DMS 273 treated with DMSO at 0.1 percent for 48 hours (cell line): ENCODE results near the gene VPS54.

Experiments used
- DNase-seq: peaks from one replicate; lab custom pipeline; 2025; lab: John Stamatoyannopoulos, UW

VPS54 gene, protein sequence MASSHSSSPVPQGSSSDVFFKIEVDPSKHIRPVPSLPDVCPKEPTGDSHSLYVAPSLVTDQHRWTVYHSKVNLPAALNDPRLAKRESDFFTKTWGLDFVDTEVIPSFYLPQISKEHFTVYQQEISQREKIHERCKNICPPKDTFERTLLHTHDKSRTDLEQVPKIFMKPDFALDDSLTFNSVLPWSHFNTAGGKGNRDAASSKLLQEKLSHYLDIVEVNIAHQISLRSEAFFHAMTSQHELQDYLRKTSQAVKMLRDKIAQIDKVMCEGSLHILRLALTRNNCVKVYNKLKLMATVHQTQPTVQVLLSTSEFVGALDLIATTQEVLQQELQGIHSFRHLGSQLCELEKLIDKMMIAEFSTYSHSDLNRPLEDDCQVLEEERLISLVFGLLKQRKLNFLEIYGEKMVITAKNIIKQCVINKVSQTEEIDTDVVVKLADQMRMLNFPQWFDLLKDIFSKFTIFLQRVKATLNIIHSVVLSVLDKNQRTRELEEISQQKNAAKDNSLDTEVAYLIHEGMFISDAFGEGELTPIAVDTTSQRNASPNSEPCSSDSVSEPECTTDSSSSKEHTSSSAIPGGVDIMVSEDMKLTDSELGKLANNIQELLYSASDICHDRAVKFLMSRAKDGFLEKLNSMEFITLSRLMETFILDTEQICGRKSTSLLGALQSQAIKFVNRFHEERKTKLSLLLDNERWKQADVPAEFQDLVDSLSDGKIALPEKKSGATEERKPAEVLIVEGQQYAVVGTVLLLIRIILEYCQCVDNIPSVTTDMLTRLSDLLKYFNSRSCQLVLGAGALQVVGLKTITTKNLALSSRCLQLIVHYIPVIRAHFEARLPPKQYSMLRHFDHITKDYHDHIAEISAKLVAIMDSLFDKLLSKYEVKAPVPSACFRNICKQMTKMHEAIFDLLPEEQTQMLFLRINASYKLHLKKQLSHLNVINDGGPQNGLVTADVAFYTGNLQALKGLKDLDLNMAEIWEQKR

DNA sequence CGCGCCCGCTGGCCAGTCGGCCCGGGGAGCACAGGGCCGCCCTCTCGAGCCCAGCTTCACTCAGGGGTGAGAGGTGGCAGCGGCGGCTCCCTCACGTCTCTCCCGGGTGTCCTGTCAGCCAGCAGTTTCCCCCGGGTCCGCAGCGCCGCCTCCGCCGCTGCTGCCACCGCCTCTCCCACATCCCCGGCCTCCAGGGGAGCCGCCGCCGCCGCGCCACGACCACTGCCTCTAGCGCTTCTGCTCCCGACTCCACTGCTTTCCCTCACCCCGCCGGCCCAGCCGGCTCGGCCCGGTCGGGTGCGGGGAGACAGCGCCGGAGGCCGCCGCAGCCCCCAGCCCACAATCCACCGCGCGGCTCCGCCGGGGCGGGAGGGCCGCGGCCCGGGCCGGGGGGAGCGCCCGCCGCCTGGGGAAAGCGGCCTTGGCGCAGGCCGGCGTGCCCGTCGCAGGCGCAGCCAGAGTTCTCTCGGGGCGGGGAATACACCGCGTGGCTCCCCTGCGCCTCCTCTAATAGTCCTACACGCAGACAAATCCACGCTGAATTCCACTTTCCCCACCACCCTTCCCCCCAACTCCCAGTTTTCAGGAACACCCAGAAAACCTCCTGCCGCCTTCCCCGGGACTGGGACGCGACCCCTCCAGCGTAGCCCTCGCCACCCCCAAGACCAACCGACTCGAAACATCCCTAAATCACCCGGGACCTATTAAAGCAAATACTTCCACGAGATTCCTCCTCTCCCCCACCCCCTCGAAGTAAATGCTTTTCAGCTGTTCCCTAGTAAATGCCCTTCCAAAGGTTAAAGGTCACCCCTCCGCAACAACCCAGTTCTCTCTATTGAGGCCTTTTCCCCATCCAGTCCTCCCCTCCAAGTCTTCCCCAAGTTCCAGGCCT, at the start of gene VPS54:
Gene VPS54 (minus strand): TSS at position 346 of the 892 bp plus-strand sequence. CDS start 35,429 bp downstream, outside the sequence.
- peak; percentile 62 for DNase-seq

DNA sequence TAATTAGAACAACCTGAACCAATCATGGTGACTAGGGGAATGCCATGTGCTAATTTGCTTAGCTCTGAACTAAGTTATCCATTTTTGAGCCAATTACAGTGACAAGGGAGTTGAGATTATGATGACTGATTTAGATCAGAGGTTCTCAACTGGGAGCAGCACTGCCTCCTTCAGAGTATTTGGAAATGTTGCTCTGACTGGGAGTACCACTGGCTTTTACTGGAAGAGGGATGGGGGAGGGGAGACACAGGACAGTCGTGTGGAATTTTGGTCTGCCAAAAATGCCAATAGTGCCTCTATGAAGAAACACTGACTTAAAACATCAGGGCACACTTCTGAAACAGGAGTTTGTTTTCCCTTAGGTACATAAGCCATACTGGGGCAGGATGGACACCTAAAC, 48.1 kb upstream of the VPS54 start:
- DNase-seq: no peak

DNA sequence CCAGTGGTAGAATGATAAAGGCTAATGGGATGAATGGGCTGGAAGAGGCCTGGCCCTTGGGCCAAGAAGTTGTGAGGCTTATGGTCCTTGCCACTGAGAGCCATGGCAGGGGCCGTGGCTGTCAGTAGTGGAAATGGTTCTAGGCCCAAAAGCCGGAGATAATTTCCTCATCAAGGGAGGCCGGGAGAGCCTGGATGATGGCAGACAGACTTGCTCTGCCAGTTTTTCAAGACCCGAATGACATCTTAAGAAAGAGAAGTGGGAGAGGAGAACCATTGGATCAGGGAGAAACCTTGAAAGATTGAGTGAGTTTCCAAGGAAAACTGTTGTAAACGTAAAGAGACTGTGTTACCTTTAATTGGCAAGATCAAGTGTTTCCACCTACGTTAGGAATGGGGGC, 46.3 kb upstream of the VPS54 start:
- DNase-seq: no peak

DNA sequence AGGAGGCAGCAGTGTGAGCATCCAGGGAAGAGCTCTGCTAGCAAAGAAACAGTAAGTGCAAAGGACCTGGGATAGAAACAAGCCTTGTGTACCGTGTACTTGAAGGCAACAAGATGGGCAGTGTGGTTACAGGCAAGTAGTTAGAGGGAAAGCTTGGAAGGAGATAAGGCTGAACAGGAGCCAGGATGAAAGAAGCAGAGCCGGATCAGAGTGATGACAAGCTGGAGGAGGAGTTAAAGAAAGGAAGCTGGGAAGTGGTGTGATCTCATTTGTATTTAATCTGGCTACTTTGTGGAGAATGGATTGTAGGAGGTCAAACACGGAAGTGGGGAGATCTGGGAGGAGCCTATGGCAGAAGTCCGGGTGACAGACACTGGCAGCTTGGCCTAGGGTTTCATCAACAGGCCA, 44.7 kb upstream of the VPS54 start:
- DNase-seq: no peak

DNA sequence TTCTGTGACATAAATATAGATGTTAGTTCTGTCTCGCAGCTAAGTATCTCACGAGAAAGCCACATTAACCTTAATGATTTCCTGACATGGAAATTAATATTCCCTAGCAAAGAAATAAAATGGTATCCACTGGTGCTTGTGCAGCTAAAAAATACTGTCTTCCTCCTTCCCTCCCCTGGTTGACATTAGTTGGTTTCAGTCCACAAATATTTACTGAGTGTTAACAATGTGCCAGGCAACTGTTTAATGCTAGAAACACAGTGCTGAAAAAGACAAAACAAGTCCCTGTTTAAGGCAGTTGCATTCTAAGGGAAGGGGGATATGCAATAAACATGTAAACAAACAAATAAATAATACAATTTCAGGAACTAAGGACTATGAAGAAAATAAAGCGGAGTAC, 44.2 kb upstream of the VPS54 start:
- no peak for DNase-seq

DNA sequence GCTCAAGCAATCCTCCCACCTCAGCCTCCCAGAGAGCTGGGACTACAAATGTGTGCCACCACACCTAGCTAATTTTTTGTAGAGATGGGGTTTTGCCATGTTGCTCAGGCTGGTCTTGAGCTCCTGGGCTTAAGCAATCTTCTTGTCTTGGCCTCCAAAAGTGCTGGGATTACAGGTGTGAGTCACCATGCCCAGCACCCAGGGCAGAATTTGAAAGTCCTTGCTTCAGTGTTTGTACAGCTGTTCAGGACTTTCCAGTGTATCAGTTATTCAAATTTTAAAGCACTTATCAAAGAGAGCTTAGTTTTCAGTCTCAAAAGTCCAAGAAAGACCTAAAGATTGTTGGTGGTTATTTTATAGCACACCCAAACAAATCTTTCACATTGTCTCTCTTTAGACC, 43.6 kb upstream of the VPS54 start:
- no peak for DNase-seq

DNA sequence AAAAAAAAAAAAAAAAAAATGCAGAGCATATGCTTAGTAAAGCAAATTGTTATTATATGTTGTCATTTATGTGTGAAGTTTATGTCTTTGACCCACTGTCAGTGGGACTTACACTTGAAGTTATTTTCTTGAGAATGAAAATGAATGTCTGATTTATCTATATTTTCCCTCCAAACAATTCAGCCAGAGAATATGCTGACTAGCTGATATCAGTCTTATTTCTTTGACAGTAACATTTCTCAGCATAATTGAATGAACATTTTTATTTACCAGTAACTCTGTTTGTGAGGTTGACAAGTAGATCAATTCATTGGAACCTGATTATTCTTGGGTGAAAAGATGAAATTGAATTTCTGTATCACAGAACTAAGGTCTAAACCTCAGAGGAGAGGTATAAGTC, 40.0 kb upstream of the VPS54 start:
- no peak for DNase-seq

DNA sequence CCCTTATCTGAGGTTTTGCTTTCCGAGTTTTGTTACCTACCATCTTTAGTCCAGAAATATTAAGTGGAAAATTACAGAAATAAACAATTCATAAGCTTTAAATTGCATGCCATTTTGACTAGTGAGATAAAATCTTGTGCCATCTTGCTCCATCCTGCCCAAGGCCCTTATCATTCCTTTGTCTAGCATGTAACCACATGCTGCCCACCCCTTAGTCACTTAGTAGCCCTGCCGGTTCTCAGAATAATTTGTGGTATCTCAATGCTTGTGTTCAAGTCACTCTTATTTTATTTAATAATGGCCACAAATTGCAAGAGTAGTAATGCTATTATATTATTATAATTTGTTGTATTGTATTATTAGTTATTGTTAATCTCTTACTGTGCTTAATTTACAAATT, 36.8 kb upstream of the VPS54 start:
- no peak for DNase-seq

DNA sequence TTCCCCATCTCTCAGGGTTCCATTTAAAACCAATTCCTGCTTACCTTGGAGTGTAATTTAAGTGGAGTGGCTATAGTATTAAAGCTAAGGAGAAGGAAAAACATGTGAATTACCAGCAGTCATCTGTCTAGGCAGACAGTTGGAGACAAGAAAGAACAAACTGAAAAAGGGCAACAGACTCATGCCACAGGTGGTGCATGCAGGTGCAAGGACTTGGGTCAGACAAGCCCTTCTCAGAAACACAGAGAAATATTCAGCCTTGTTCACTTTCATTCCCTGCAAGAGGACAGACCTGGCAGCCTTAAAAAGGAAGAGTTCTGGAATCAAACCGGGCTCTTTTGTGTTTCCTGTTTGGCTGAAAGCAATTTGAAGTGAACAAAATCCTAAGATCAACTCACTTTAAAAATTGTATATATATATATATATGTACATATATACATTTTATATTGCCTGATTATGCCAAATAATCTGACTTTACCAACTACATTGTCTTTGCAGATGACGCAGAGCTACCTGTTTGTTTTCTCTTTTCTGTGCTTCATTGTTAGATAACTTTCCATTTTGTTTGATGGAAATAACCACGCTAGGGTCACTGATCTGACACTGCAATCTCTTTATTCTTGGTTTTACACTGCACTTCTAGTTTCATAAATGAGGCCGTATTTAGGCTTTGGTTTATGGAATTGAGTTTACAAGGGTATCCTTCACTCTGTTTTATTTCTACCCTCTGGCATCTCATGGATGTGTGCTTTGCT, 35.1 kb upstream of the VPS54 start:
- DNase-seq: no peak

DNA sequence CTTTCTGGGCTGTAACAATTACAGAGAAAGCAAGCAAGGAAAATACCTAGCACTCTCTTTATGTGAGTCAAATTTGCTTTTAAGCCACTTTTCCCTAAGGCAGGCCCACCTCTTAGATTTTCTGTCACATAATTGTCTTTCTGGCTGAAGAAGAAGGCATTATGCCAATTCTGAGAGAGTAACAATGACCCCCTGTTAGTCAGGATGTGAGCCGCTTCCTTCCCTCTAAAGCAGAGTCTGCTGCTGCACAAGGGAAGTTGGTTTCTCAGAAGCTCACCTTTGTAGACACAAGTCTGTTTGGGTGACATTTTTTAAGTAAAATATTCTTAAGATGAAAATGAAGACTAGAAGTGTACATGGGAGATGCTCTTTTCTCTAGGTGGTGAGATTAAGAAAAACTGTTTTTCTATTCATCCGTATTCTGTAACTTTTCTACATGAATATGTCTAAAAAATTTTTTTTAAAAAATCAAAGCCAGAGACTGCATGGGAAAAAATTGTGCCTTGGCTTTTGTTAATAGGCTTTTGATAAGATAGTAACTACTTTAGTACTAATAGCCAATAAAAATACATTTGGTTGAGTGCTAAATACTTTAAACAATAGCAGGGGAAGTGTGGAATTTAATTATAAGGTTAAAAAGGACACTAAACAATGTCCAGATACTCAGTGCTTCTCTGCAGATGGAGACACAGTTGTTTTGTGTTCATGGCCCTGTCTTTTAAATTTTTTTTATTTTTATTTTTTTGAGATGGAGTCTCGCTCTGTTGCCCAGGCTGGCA, 33.4 kb upstream of the VPS54 start:
- no peak for DNase-seq

DNA sequence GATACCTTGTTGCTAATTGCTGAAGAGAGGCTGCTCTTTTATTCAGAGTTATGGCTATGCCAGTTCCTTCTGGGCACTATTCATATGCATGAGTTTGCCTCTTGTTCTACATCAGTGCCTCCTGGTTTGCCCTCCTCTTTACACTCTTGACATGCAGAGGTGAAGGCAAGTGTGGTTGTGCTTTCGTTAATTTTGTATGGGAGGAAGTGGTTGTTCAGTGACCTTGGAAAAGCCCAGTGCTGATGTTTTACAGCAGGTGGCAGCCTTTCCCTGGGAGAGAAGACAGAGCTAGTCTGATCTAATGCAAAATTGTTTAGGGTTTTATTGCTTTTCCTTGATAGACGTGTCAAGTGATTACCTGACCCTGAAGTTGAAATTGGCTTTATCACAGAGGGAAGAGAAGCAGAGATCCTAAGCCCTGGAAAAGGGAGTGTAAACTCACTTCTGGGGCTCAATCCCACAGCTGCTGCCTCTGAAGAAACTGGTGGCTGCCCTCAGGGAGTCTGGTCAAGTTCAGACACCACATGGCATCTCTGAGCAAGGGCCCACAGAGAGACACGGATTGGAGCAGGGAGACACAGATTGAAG, 30.5 kb upstream of the VPS54 start:
- peak; percentile 15 for DNase-seq

DNA sequence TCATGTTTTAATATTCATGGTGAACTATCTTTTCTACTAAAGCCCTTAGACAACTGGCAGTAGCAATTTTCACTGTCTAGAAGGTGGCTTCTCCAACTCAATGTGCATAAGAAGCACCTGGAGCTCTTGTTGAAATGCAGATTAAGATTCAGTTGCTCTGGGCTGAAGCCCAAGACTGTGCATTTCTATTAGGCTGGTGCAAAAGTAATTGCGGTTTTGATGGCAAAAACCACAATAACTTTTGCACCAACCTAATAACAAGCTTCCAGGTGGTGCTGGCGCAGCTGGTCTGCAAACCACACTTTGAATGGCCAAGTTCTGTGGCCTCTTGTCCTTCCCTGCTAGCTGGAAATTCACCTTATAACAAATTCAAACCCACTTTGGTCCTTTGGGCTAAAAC, 26.7 kb upstream of the VPS54 start:
- DNase-seq: no peak

DNA sequence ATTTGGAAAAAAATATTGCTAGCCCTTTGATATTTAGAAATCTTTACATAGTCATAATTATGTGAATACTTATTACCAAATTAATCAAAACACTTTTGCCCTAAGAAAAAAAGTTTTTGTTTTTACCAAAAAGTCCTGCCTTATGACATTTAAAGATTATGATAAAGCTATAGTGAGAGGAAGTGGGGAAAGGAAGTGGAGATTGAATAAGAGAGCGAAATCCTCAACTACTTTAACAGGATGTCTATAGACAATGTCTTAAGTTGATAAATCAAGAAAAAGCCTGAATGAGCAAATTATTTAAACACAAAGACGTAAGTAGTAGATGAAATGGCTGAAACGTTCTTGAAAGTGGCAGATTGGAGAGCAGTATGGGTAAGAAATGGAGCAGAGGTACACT, 20.9 kb upstream of the VPS54 start:
- no peak for DNase-seq

DNA sequence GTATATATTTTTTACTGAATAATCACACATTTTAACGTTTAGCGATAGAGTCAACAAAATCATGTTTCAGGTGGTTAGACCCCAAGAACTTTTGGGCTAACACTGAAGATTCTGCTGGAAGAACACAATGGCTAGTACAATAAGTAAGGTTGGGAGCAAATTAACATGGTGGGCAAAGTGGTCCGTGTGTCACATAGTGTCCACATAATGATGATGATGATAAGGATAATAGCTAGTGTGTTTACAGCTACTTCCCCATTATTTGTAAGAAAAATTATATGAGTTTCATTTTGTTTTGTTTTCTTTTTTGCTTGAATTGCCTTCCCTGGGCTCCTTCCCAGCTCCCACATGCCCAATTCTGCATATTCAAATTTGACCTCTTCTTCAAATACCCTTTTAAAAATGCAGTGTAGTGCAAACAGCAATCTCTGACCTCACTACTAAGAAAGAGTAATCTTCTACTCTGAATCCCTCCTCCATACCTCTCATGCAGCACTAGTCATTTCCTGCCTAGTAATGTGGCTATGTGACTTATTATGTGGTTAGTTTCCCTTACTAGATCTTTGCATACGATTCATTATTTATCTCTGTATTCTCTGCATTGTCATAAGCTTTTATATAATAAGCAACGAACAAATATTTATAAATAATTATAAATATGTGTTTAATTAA, 16.9 kb upstream of the VPS54 start:
- DNase-seq: no peak

DNA sequence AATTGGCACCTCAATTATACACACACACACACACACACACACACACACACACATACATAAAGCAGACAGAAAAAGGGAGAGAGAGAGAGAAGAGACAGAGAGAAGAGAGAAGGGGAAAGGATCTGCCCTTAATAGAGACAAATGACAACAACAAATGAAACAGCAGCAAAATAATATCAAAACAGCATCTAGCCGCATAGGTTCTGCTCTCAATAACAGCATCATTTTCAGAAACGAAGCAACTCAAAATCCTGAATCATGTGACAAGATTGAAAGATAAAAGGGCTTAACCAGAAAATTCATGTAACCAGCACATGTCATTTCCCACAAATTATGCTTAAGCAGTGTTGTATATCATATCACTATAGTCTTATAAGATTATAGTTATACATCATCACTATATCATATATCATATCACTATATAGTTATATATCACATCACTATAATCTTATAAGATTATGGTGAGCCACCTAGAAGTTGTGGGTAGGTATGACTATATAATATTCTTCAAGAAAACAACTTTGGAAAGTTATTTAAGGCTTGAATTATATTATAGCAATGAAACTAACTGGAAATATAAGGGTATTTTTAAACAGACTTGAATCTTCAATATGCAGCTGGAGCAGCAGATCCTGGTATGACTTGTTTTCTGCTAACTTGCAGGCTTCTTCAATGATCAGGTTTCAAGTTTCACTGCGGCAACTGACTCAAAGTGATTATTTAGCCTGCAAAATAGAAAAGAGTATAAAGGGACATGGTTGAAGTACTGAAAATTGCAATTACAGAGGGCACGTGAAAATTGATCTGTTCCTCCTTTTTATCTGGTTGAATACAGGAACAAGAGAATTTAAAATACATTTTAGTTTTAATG, 16.1 kb upstream of the VPS54 start:
- no peak for DNase-seq

DNA sequence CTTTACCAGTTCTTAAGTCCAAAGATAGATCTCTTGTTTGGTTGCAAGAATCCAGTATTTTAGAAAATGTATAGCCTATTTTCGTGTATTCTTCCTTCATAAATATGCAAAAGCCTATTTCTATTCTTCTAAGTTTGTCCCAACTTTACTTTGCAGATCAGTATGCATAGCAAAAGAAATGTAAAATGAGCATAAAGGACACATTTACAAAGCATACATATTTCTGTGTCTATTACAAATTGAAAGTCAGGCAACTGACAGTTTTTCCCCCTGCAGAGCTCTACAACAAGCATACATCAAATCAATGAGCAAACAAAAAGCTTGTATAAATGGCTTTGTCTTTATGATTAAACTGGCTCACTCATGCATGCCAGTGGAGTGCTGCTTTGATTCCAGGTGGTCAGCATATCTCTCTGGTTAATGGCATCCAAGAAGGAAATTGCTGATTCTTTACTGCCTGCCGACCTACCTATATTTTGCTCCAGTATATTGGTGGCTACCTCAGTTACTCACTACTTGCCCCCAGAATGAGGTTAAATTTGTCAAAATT, 10.0 kb upstream of the VPS54 start:
- no peak for DNase-seq

DNA sequence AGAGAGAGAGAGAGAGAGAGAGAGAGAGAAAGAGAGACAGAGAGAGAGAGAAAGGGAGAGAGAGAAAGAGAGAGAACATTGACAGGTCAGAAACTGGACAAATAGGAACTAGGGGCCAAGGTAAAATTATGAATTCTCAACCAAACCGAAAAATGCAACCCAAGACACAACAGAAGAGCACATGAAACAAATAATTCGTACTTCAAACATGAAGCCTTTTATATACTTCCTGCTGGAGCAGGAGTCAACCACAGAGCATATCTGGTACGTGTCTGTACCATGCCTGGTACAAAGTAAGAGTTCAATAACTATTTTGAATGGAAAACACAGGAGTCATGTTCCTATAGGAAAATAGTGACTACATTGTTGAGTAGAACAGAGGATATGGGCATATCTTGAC, 6.5 kb upstream of the VPS54 start:
- no peak for DNase-seq

DNA sequence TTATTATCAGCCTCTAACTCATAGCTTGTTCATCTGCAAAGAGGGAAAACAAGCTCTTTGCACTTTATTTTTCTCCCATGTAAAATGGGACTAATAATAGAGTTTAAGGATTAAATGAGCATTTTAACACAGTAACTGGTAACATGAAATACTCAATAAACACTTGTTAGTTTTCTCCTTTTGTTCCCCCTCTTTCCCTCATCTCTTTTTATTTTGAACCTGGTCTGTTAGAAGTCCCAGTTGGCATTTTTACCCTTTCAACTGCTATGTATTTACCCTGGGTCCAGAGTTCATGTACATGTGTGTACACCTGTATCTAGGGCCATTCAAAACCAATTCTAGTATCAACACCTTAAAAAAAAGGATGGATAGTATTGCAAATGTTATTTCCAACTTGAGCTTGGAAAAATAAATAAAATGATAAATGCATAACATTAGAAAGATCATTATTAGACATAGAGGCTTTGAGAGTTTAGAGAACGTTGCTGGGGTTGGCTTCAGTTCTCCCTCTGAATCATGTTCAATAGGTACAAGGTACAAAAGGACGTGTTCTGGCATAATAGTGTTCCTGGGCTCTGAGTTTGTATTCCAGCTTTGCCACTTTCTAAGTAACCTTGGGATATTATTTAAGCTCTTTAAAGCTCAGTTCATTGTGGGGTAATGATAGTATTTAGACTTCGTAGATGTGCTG, 5.2 kb upstream of the VPS54 start:
- DNase-seq: no peak
